Activated naive CD4-positive, alpha-beta T cell treated with anti-CD3 and anti-CD28 coated beads, Interleukin-2, amount 10 ng/mL, durations not matched to agents 7 days and 5 days (primary cell): ENCODE results near the gene GMDS.

ENCODE experiments used
- CTCF ChIA-PET: fragments of 350-600 bp; sonication (Branson Sonifier 250); formaldehyde crosslinking; loops from one replicate; lab custom pipeline; 2021; ENCODE audit warnings: antibody characterized with exemption; lab: Charles Lee
- DNase-seq: peaks from one replicate; pipeline ENCODE4 v3.0.0-alpha.2; 2020
- H3K27ac Mint-ChIP-seq: one replicate; pipeline ENCODE4 v1.8.0; 2021; ENCODE audit warnings: mild to moderate bottlenecking, moderate library complexity, mixed read lengths
- H3K27me3 Mint-ChIP-seq: one replicate; pipeline ENCODE4 v1.8.0; 2021; ENCODE audit warnings: mild to moderate bottlenecking, mixed read lengths
- H3K36me3 Mint-ChIP-seq: one replicate; pipeline ENCODE4 v1.8.0; 2021; ENCODE audit warnings: mixed read lengths
- H3K4me1 Mint-ChIP-seq: one replicate; pipeline ENCODE4 v1.8.0; 2021; ENCODE audit warnings: mixed read lengths
- H3K4me3 Mint-ChIP-seq: one replicate; pipeline ENCODE4 v1.8.0; 2021; ENCODE audit warnings: mild to moderate bottlenecking, moderate library complexity, mixed read lengths
- H3K9me3 Mint-ChIP-seq: one replicate; pipeline ENCODE4 v1.8.0; 2021; ENCODE audit warnings: mixed read lengths

Gene GMDS

GRCh38 chr6:1770968-1771723, 474.3 kb downstream of the GMDS start:
- Mint-ChIP-seq H3K4me3 (no peak overlapping the region), H3K9me3 (no peaks in the 10 kb centered on the region), H3K27ac (peak overlapping the region; percentile 85), H3K4me1 (peaks cover 59% of the 10 kb centered on the region), H3K36me3 (peaks cover 4% of the 10 kb centered on the region), H3K27me3 (no peaks in the 10 kb centered on the region)
- no peak for DNase-seq
- CTCF ChIA-PET = no interaction called here

- Mint-ChIP-seq H3K4me3 (no peak overlapping the region), H3K4me1 (peaks cover 59% of the 10 kb centered on the region)
These were observed 475.0 kb downstream of the GMDS start for GRCh38 chr6:1770435-1770843.

GRCh38 chr6:1767481-1768246, 477.7 kb downstream of the GMDS start:
- Mint-ChIP-seq H3K9me3 (no peaks in the 10 kb centered on the region), H3K27me3 (no peaks in the 10 kb centered on the region), H3K27ac (no peak overlapping the region), H3K36me3 (peaks cover 3% of the 10 kb centered on the region), H3K4me1 (peaks cover 42% of the 10 kb centered on the region), H3K4me3 (no peak overlapping the region)
- DNase-seq = no peak
- CTCF ChIA-PET = no interaction called here

More at GRCh38 chr6:1770435-1770843, 475.0 kb downstream of the GMDS start:
- Mint-ChIP-seq H3K9me3 (no peaks in the 10 kb centered on the region), H3K27me3 (no peaks in the 10 kb centered on the region), H3K36me3 (peaks cover 4% of the 10 kb centered on the region), H3K27ac (peak overlapping the region; percentile 85)
- CTCF ChIA-PET = no interaction called here
- peak; percentile 58 for DNase-seq

- Mint-ChIP-seq H3K4me1 (peaks cover 33% of the 10 kb centered on the region), H3K27ac (no peak overlapping the region), H3K4me3 (no peak overlapping the region), H3K9me3 (no peaks in the 10 kb centered on the region), H3K36me3 (peaks cover 3% of the 10 kb centered on the region), H3K27me3 (no peaks in the 10 kb centered on the region)
- CTCF ChIA-PET = no interaction called here
- DNase-seq = no peak
These were observed 478.8 kb downstream of the GMDS start for GRCh38 chr6:1766654-1767053.

GRCh38 chr6:1765160-1765903, 480.1 kb downstream of the GMDS start:
- Mint-ChIP-seq H3K27ac (no peak overlapping the region), H3K27me3 (no peaks in the 10 kb centered on the region), H3K4me3 (no peak overlapping the region), H3K4me1 (peaks cover 21% of the 10 kb centered on the region), H3K9me3 (no peaks in the 10 kb centered on the region), H3K36me3 (peaks cover 1% of the 10 kb centered on the region)
- DNase-seq = no peak
- CTCF ChIA-PET = no interaction called here

GRCh38 chr6:1764397-1764987, 480.9 kb downstream of the GMDS start:
- Mint-ChIP-seq H3K36me3 (no peaks in the 10 kb centered on the region), H3K4me3 (no peak overlapping the region)

GRCh38 chr6:1763404-1763803, 482.0 kb downstream of the GMDS start:
- no peaks in the 10 kb centered on the region for H3K9me3 Mint-ChIP-seq
- no peaks in the 10 kb centered on the region for H3K27me3 Mint-ChIP-seq
- no peak for DNase-seq
- no peaks in the 10 kb centered on the region for H3K36me3 Mint-ChIP-seq
- H3K4me3 Mint-ChIP-seq = no peak overlapping the region
- peaks cover 8% of the 10 kb centered on the region for H3K4me1 Mint-ChIP-seq
- no peak overlapping the region for H3K27ac Mint-ChIP-seq
- CTCF ChIA-PET = no interaction called here

More at GRCh38 chr6:1764397-1764987, 480.9 kb downstream of the GMDS start:
- Mint-ChIP-seq H3K27ac (no peak overlapping the region), H3K4me1 (peaks cover 14% of the 10 kb centered on the region), H3K9me3 (no peaks in the 10 kb centered on the region), H3K27me3 (no peaks in the 10 kb centered on the region)
- CTCF ChIA-PET = no interaction called here
- no peak for DNase-seq

- no peaks in the 10 kb centered on the region for H3K36me3 Mint-ChIP-seq
- no peaks in the 10 kb centered on the region for H3K9me3 Mint-ChIP-seq
- no peaks in the 10 kb centered on the region for H3K4me1 Mint-ChIP-seq
- H3K27ac Mint-ChIP-seq = no peak overlapping the region
- H3K4me3 Mint-ChIP-seq = no peak overlapping the region
- no peak for DNase-seq
- H3K27me3 Mint-ChIP-seq = no peaks in the 10 kb centered on the region
- CTCF ChIA-PET = no interaction called here
These were observed 483.2 kb downstream of the GMDS start for GRCh38 chr6:1762203-1762602.

GRCh38 chr6:1761477-1761877, 483.9 kb downstream of the GMDS start:
- Mint-ChIP-seq H3K9me3 (no peaks in the 10 kb centered on the region), H3K27ac (no peak overlapping the region), H3K36me3 (no peaks in the 10 kb centered on the region), H3K27me3 (no peaks in the 10 kb centered on the region), H3K4me1 (no peaks in the 10 kb centered on the region), H3K4me3 (no peak overlapping the region)
- CTCF ChIA-PET = no interaction called here
- DNase-seq = no peak

- no peaks in the 10 kb centered on the region for H3K27me3 Mint-ChIP-seq
- no peaks in the 10 kb centered on the region for H3K36me3 Mint-ChIP-seq
- H3K27ac Mint-ChIP-seq = no peak overlapping the region
- no peak for DNase-seq
- H3K4me1 Mint-ChIP-seq = no peaks in the 10 kb centered on the region
- no peaks in the 10 kb centered on the region for H3K9me3 Mint-ChIP-seq
- CTCF ChIA-PET = no interaction called here
- no peak overlapping the region for H3K4me3 Mint-ChIP-seq
These were observed 484.5 kb downstream of the GMDS start for GRCh38 chr6:1760876-1761275.

GRCh38 chr6:1759870-1760269, 485.5 kb downstream of the GMDS start:
- H3K4me1 Mint-ChIP-seq = no peaks in the 10 kb centered on the region
- no peak for DNase-seq
- H3K36me3 Mint-ChIP-seq = no peaks in the 10 kb centered on the region
- H3K27me3 Mint-ChIP-seq = no peaks in the 10 kb centered on the region
- CTCF ChIA-PET = no interaction called here
- H3K27ac Mint-ChIP-seq = no peak overlapping the region
- no peak overlapping the region for H3K4me3 Mint-ChIP-seq
- no peaks in the 10 kb centered on the region for H3K9me3 Mint-ChIP-seq

- no peak for DNase-seq
- Mint-ChIP-seq H3K27me3 (no peaks in the 10 kb centered on the region), H3K4me1 (no peaks in the 10 kb centered on the region), H3K9me3 (peaks cover 5% of the 10 kb centered on the region), H3K4me3 (no peak overlapping the region), H3K36me3 (no peaks in the 10 kb centered on the region), H3K27ac (no peak overlapping the region)
- CTCF ChIA-PET = no interaction called here
These were observed 487.2 kb downstream of the GMDS start for GRCh38 chr6:1758076-1758679.

GRCh38 chr6:1757131-1757530, 488.3 kb downstream of the GMDS start:
- Mint-ChIP-seq H3K27ac (no peak overlapping the region), H3K27me3 (no peaks in the 10 kb centered on the region), H3K4me1 (no peaks in the 10 kb centered on the region), H3K36me3 (no peaks in the 10 kb centered on the region), H3K4me3 (no peak overlapping the region), H3K9me3 (peaks cover 12% of the 10 kb centered on the region)
- CTCF ChIA-PET = no interaction called here
- DNase-seq = no peak
